ENCODE data around the gene SDR42E2.

Gene SDR42E2

DNA sequence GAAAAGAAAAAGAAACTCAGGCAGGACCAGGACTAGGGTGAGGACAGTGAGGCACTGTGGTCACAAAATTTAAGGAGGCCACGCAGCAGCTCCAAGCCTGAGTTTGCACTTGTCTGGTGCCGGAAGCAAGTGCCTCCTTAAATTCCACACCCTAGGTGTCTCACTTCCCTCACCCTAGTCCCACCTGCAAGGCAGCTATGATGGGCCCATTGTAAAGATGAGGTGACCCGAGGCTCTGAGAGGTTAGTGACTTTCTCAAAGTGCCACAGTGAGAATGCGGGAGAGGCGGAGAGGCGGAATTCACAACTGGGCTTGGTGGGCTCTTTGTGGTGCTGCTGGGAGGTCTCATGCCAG is 22.3 kb downstream of the SDR42E2 start:
- Histone ChIP-seq H3K9ac (ENCODE audit: low read depth, low read length) (no peak overlapping the region), H3K36me3 (ENCODE audit: insufficient read depth, low read length) (no peaks in the 10 kb centered on the region), H3K4me3 (ENCODE audit: low read length) (no peak overlapping the region)

DNA sequence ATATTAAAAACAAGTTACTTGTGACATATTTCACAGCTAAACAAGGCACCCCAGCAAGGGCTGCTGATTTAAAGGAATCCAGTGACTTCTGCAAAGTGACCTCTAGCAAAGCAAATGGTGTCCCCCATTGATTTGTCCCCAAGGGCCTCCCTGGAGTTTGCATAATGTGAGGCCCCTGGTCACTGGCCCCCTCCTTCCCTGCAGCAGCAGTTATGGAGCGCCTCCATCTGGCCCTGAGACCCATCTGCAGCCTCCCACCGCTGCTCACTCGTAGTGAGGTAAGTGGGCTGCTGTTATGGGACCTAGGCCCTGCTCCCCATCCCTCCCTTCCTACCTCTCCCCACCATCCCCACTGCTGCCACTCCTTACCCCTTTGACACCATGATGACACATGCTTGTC is 24.2 kb downstream of the SDR42E2 start:
- Histone ChIP-seq H3K9ac (ENCODE audit: low read depth, low read length) (no peak overlapping the region), H3K36me3 (ENCODE audit: insufficient read depth, low read length) (no peaks in the 10 kb centered on the region), H3K4me3 (ENCODE audit: low read length) (no peak overlapping the region), H3K27me3 (ENCODE audit: control insufficient read depth, insufficient read depth, low read length) (peaks cover 15% of the 10 kb centered on the region), H3K4me1 (ENCODE audit: control insufficient read depth, insufficient read depth, low read length) (peaks cover 18% of the 10 kb centered on the region), H3K9me3 (replicated peaks; ENCODE audit: low read length) (no peaks in the 10 kb centered on the region), H3K4me2 (ENCODE audit: low read length) (no peak overlapping the region)

More for the DNA sequence above, 22.3 kb downstream of the SDR42E2 start:
- Histone ChIP-seq H3K4me1 (ENCODE audit: control insufficient read depth, insufficient read depth, low read length) (peaks cover 10% of the 10 kb centered on the region), H3K27me3 (ENCODE audit: control insufficient read depth, insufficient read depth, low read length) (peaks cover 30% of the 10 kb centered on the region), H3K4me2 (ENCODE audit: low read length) (no peak overlapping the region), H3K9me3 (replicated peaks; ENCODE audit: low read length) (no peaks in the 10 kb centered on the region)

DNA sequence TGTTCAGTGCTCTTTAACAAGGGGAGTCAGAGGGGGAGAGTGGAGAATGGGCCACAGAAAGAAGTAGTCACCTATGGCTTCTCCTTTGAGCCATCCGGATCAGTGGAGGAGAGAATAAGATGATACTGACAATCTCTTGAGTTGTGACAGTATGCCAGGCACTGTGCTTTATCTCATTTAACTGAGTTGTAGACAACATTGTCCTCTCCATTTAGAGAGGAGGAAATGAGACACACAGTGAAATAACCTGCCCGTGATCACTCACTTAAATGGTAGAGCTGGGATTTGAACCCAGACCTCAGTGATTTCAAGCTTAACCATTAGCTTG is 25.9 kb downstream of the SDR42E2 start:
- Histone ChIP-seq H3K4me2 (ENCODE audit: low read length) (no peak overlapping the region), H3K4me3 (ENCODE audit: low read length) (no peak overlapping the region), H3K36me3 (ENCODE audit: insufficient read depth, low read length) (no peaks in the 10 kb centered on the region), H3K9me3 (replicated peaks; ENCODE audit: low read length) (no peaks in the 10 kb centered on the region), H3K27me3 (ENCODE audit: control insufficient read depth, insufficient read depth, low read length) (peaks cover 8% of the 10 kb centered on the region), H3K4me1 (ENCODE audit: control insufficient read depth, insufficient read depth, low read length) (peaks cover 34% of the 10 kb centered on the region), H3K9ac (ENCODE audit: low read depth, low read length) (no peak overlapping the region)

DNA sequence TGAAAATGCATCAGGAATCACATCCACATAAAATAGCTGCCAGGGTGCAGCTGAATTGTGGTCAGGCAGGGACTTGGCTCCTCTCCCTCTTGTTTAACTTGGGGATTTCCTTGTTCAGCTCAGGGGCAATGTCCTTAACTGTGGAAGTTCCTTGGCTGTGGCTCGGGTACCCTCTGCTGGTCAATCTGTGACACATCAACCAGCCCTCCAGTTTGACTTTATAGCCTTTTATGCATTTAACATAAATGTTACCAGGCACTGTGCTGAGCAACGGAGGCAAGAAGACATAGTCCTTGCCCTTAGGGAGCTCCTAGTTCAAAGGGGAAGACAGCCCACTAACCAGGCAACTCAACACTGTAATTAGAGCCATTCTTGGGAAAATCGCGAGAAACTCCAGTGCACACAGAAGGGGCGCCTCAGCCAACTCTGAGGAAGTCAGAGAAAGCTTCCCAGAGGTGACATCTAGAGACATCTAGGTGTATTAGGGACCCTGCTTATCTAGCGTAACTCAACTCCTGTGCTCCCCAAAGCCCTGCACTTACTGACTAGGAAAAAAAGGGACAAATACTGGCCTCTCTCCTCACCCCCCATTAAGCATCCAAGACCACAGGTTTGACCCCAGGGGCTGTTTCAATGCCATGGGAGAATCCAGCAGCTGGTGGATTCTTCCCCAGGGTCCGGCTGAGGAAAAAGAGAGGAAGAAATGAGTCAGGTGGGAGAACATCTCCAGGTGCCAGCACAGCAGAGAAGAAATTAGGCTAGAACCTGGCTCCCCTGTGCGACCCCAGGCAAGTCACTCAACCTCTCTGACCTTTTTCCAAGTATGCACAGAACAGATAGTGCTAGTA is 26.5 kb downstream of the SDR42E2 start:
- H3K36me3 ChIP-seq (ENCODE audit: insufficient read depth, low read length): no peaks in the 10 kb centered on the region
- H3K4me3 ChIP-seq (ENCODE audit: low read length): no peak overlapping the region
- H3K4me2 ChIP-seq (ENCODE audit: low read length): peak overlapping the region; percentile 14
- H3K4me1 ChIP-seq (ENCODE audit: control insufficient read depth, insufficient read depth, low read length): peaks cover 34% of the 10 kb centered on the region
- peaks cover 5% of the 10 kb centered on the region for H3K27me3 ChIP-seq (ENCODE audit: control insufficient read depth, insufficient read depth, low read length)
- no peak overlapping the region for H3K9ac ChIP-seq (ENCODE audit: low read depth, low read length)
- H3K9me3 ChIP-seq (replicated peaks; ENCODE audit: low read length): no peaks in the 10 kb centered on the region

DNA sequence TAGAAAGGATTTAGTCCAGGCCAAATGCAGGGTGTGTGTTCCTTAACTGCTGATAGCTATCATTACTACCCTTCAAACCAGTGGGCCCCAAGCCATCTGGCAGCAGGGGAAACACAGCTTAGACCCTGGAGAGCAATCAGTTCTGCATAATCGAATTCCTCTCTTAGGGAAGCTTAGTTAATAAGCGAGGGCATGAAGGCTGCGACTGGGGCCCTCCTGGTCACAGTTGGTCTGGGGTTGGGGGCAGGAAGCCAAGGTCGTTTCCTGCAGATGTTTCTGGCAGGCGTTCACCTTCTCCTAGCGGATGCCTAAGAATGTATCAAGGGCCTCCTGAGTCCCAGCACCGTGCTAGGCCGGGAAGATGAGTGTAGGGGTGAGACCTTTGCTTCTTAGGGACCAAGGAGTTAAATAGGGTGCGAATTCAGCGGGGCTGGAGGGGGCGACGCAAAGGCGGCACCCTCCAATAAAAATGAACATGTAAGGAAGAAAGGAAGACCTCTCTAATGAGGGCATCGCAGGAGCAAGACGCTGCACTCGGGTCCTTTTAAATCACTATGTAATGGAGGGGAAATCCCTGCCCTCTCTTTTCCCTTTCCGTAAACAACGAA is 27.3 kb downstream of the SDR42E2 start:
- Histone ChIP-seq H3K4me3 (ENCODE audit: low read length) (peak overlapping the region; percentile 77), H3K27me3 (ENCODE audit: control insufficient read depth, insufficient read depth, low read length) (peaks cover 4% of the 10 kb centered on the region), H3K36me3 (ENCODE audit: insufficient read depth, low read length) (no peaks in the 10 kb centered on the region), H3K4me1 (ENCODE audit: control insufficient read depth, insufficient read depth, low read length) (peaks cover 34% of the 10 kb centered on the region), H3K9me3 (replicated peaks; ENCODE audit: low read length) (no peaks in the 10 kb centered on the region), H3K9ac (ENCODE audit: low read depth, low read length) (peak overlapping the region; percentile 47), H3K4me2 (ENCODE audit: low read length) (peak overlapping the region; percentile 95)

DNA sequence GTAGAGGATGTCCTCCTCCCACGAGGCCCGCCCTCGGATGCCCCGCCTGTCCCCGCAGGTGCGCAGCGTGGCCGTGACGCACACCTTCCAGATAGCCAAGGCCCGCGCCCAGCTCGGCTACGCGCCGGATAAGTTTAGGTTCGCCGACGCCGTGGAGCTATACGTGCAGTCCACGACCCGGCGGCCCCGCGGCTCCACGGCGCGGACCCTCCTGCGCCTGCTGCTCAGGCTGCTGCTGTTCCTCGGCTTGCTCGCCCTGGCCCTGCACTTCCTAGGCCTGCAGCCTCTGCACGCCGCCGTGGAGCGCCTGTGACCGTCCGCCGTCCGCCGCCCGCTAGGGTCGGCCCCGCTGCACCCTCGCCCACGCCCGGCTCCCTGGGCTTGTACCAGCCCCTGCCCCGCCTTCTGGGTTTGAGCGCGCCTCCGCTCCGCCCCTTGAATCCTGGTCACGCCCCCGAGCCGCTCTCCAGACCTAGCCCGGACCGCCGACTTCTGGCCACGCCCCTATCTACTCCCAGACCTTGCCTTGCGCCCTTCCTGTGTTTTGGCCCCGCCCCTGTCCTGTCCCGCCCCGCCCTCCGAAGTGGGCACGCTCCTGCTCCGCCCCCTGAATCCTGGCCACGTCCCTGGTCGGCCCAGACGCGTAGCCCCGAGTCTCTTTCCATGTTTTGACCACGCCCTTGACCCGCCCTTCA is 27.9 kb downstream of the SDR42E2 start:
- Histone ChIP-seq H3K4me3 (ENCODE audit: low read length) (peak overlapping the region; percentile 77), H3K9ac (ENCODE audit: low read depth, low read length) (peak overlapping the region; percentile 47), H3K4me2 (ENCODE audit: low read length) (peak overlapping the region; percentile 95), H3K4me1 (ENCODE audit: control insufficient read depth, insufficient read depth, low read length) (peaks cover 34% of the 10 kb centered on the region), H3K27me3 (ENCODE audit: control insufficient read depth, insufficient read depth, low read length) (no peaks in the 10 kb centered on the region), H3K36me3 (ENCODE audit: insufficient read depth, low read length) (no peaks in the 10 kb centered on the region), H3K9me3 (replicated peaks; ENCODE audit: low read length) (no peaks in the 10 kb centered on the region)

DNA sequence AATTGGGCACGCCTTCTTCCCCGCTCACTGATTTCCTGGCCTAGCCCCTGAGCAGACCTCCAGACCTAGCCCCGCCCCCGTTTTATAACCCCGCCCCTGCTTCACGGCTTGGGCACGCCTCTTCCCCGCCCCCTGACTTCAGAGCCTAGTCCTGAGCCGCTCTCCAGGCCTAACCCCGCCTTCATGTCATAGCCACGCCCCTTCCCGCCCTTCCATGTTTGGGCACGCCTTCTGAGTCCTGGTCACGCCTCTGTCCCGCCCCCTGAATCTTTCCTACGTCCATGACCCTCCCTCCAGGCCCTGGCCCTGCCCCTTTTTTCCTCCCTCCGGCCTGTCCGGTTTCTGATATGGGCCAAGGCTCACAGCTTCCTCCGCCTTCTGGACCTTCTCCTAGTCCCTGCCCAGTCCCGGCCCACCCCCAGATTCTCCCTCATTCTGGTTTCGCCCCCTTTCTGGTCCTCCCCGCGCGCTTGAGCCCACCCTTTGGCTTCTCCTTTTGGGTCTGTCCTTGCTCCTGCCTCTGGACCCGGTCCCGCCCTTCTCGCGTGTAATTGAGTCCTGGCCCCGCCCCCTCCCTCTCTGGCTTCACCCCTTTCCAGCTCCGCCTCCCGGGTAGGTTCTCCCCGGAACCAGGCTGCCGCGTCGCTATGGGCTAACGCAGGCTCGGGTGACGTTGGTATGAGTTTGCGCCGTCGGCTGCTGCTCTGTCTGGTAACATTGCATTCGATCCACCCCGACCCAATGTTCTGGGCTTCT is 28.6 kb downstream of the SDR42E2 start:
- peak overlapping the region; percentile 82 for H3K9ac ChIP-seq (ENCODE audit: low read depth, low read length)
- H3K9me3 ChIP-seq (replicated peaks; ENCODE audit: low read length): no peaks in the 10 kb centered on the region
- peak overlapping the region; percentile 78 for H3K4me2 ChIP-seq (ENCODE audit: low read length)
- H3K36me3 ChIP-seq (ENCODE audit: insufficient read depth, low read length): no peaks in the 10 kb centered on the region
- peaks cover 34% of the 10 kb centered on the region for H3K4me1 ChIP-seq (ENCODE audit: control insufficient read depth, insufficient read depth, low read length)
- no peaks in the 10 kb centered on the region for H3K27me3 ChIP-seq (ENCODE audit: control insufficient read depth, insufficient read depth, low read length)
- peak overlapping the region; percentile 69 for H3K4me3 ChIP-seq (ENCODE audit: low read length)

DNA sequence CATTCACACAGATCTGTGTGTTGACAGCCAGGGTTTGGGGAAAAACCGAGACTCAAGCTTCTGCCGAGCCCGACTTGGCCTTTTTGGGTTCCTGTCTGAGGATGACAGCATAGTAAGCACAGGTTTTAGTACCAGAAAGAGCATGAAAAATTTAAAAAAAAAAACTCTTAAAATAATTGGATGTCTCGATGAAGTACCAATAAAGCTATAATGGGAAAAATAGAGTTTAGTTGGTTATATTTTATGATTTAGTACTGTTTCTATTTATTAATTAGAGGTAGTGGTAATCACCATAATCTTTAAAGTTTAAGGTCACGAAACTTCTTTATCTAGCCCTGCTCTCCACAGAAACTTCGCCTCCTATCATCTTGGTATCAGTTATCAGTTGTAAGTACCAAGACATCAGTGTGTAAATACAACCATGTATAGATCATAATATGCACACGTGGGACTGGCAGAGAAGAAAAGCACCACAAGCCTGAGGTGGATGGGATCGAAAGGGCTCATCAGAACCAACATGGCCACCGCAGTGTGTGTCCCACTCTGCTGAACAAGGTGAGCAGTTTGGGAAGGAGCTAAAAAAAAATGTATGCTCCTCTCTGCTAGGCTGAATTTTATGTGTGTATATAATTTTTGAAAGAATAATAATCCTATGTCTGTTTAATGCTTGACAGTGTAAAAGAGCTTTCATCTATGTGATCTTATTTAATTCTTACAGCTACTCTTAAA is 29.4 kb downstream of the SDR42E2 start:
- no peaks in the 10 kb centered on the region for H3K36me3 ChIP-seq (ENCODE audit: insufficient read depth, low read length)
- H3K27me3 ChIP-seq (ENCODE audit: control insufficient read depth, insufficient read depth, low read length): no peaks in the 10 kb centered on the region
- peak overlapping the region; percentile 69 for H3K4me3 ChIP-seq (ENCODE audit: low read length)
- H3K9me3 ChIP-seq (replicated peaks; ENCODE audit: low read length): no peaks in the 10 kb centered on the region
- H3K4me2 ChIP-seq (ENCODE audit: low read length): peak overlapping the region; percentile 78
- H3K9ac ChIP-seq (ENCODE audit: low read depth, low read length): peak overlapping the region; percentile 82
- H3K4me1 ChIP-seq (ENCODE audit: control insufficient read depth, insufficient read depth, low read length): peaks cover 34% of the 10 kb centered on the region

DNA sequence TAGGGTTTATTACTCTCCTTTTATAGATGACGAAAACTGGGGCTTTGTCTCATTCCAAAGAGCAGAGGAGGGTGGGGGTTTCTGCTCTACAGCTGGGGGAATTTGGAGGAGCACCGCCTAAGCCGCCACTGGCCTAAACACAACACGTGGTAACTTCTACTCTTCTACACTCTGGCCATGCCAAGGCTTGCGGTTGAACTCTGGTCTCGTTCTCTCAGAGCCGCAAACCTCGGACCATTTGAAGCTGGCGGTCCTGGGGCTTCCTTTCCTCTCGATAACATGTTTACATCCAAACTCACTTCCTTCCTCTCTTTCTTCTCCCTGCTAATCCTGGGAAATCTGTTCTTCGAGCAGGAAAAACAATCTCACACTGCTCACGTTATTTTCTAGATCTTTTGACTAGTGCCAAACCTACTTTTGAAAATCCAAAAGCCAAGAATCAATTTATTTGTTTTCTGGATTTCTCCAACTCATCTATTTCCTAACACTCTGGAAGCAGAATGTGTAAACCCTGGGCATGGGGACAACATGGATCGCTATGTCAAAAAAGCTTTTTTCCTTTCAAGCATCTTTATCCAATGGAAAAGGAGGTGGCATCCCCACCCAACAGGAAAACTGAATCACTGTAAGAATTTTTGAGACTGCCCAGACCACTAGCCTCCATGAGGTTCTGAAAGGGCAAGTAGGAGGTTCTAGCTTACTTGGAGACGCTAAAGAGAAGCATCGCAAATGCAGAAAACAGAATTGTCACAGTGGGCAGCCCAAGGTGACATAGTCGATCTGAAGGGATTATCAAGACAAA is 30.2 kb downstream of the SDR42E2 start:
- Histone ChIP-seq H3K27me3 (ENCODE audit: control insufficient read depth, insufficient read depth, low read length) (no peaks in the 10 kb centered on the region), H3K4me2 (ENCODE audit: low read length) (peak overlapping the region; percentile 78), H3K36me3 (ENCODE audit: insufficient read depth, low read length) (no peaks in the 10 kb centered on the region), H3K4me3 (ENCODE audit: low read length) (peak overlapping the region; percentile 69), H3K9me3 (replicated peaks; ENCODE audit: low read length) (no peaks in the 10 kb centered on the region), H3K9ac (ENCODE audit: low read depth, low read length) (peak overlapping the region; percentile 82), H3K4me1 (ENCODE audit: control insufficient read depth, insufficient read depth, low read length) (peaks cover 34% of the 10 kb centered on the region)

DNA sequence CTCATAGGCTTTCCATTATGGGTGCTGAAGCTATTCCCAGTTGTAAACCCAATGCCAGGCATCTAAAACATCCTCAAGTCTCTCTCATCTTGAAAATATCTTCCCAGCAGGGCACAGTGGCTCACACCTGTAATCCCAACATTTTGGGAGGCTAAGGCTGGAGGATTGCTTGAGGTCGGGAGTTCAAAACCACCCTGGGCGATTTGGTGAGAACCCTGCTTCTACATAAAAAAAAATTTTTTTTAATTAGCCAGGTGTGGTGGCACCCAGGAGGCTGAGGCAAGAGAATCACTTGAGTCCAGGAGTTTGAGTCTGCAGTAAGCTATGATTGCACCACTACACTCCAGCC is 30.7 kb downstream of the SDR42E2 start:
- Histone ChIP-seq H3K9me3 (replicated peaks; ENCODE audit: low read length) (no peaks in the 10 kb centered on the region), H3K4me1 (ENCODE audit: control insufficient read depth, insufficient read depth, low read length) (peaks cover 34% of the 10 kb centered on the region), H3K27me3 (ENCODE audit: control insufficient read depth, insufficient read depth, low read length) (no peaks in the 10 kb centered on the region), H3K4me3 (ENCODE audit: low read length) (no peak overlapping the region), H3K4me2 (ENCODE audit: low read length) (peak overlapping the region; percentile 78), H3K36me3 (ENCODE audit: insufficient read depth, low read length) (no peaks in the 10 kb centered on the region), H3K9ac (ENCODE audit: low read depth, low read length) (no peak overlapping the region)
